Keratinocyte (primary cell): ENCODE measurements around the gene CNTNAP5. TPM values are rescaled to one million over a fixed set of nuclear protein-coding genes. Genes with fewer than 3 reads are reported as not detected.

Experiments used
- DNase-seq: peaks from one replicate; pipeline ENCODE4 v3.0.0-alpha.2; 2011; ENCODE audit warnings: low read depth, missing footprints, low spot score
- FAIRE-seq: peaks from 2 replicates; lab custom pipeline; 2011; peaks lifted over from hg19 to GRCh38; lab: Jason Lieb, UNC
- H2AFZ ChIP-seq: 2 replicates; pipeline ENCODE4 v1.6.0; 2012; ENCODE audit warnings: low read length, control low read depth, inconsistent platforms; ENCODE audit not compliant: control insufficient read depth
- H3K27ac ChIP-seq: 2 replicates; pipeline ENCODE4 v1.5.1; 2011; ENCODE audit warnings: low read length; ENCODE audit not compliant: control insufficient read depth, insufficient read depth
- H3K27me3 ChIP-seq: 3 replicates; pipeline ENCODE4 v1.6.0; 2011; ENCODE audit warnings: low read length; ENCODE audit not compliant: control insufficient read depth, insufficient read depth; ENCODE audit errors: extremely low read depth
- H3K36me3 ChIP-seq, 2 experiments: 2 replicates in 1 of 2; 3 replicates in 1 of 2; pipeline ENCODE4 v1.5.1; 2011; ENCODE audit warnings: low read length in 2 of 2, mild to moderate bottlenecking in 1 of 2; ENCODE audit not compliant: control insufficient read depth in 2 of 2, insufficient read depth in 2 of 2; ENCODE audit errors: extremely low read depth in 1 of 2
- H3K4me1 ChIP-seq: 3 replicates; pipeline ENCODE4 v1.5.1; 2011; ENCODE audit warnings: low read length; ENCODE audit not compliant: control insufficient read depth, insufficient read depth; ENCODE audit errors: extremely low read depth
- H3K4me2 ChIP-seq: 3 replicates; pipeline ENCODE4 v1.6.0; 2011; ENCODE audit warnings: low read depth, low read length; ENCODE audit not compliant: control insufficient read depth, insufficient read depth; ENCODE audit errors: extremely low read depth
- H3K4me3 ChIP-seq, 3 experiments: fragments of 200-600 bp in 1 of 3; sonication (generic) in 1 of 3; 2 replicates in 2 of 3; 3 replicates in 1 of 3; pipeline ENCODE4 v1.5.1; 2011 to 2016; ENCODE audit warnings: low read length in 3 of 3, mild to moderate bottlenecking in 3 of 3, control low read depth in 2 of 3, inconsistent platforms in 1 of 3, low read depth in 1 of 3, mixed read lengths in 1 of 3, mixed run types in 1 of 3, moderate library complexity in 1 of 3; ENCODE audit not compliant: control insufficient read depth in 2 of 3, insufficient read depth in 2 of 3; ENCODE audit errors: extremely low read depth in 1 of 3
- H3K79me2 ChIP-seq: 2 replicates; pipeline ENCODE4 v1.6.0; 2012; ENCODE audit warnings: low read length; ENCODE audit not compliant: control insufficient read depth, insufficient read depth
- H3K9ac ChIP-seq: 3 replicates; pipeline ENCODE4 v1.6.0; 2011; ENCODE audit warnings: low read length; ENCODE audit not compliant: control insufficient read depth, insufficient read depth; ENCODE audit errors: extremely low read depth
- H3K9me1 ChIP-seq: 3 replicates; pipeline ENCODE4 v1.6.0; 2011; ENCODE audit warnings: low read length; ENCODE audit not compliant: control insufficient read depth, insufficient read depth; ENCODE audit errors: extremely low read depth
- H3K9me3 ChIP-seq: 2 replicates; pipeline ENCODE4 v1.5.1; 2012; ENCODE audit warnings: low read depth, low read length; ENCODE audit not compliant: control insufficient read depth
- H4K20me1 ChIP-seq: 3 replicates; pipeline ENCODE4 v1.6.0; 2011; ENCODE audit warnings: low read length; ENCODE audit not compliant: control insufficient read depth, insufficient read depth; ENCODE audit errors: extremely low read depth
- EZH2 ChIP-seq: IDR thresholded peaks from one replicate; pipeline ENCODE4 v1.6.1; 2012; ENCODE audit warnings: inconsistent platforms, mild to moderate bottlenecking, low read length, moderate library complexity
- dilution Hi-C: fragments of 300-500 bp; cut with MboI; formaldehyde crosslinking; loops from one replicate; pipeline ENCODE4 v1.7.0; 2020; ENCODE audit warnings: low sequenced_read_pairs; ENCODE audit not compliant: extremely low pct_ligation_motif_present
- polyA plus RNA-seq, 5 experiments: library from polyadenylated mRNA; depleted of rRNA in 3 of 5; stranded (reverse) in 3 of 5; stranded (forward) in 1 of 5; unstranded in 1 of 5; fragments of >200 nt; gene quantifications; 1 replicate in 1 of 5; 2 replicates in 3 of 5; 3 replicates in 1 of 5; pipeline versions ENCODE4 v1.2.1 to v1.2.3, GENCODE V29; 2011 to 2012; ENCODE audit warnings: missing spikeins in 2 of 5, low read depth in 1 of 5, low replicate concordance in 1 of 5
- TF ChIP-seq, protein P1 (sequence below), 3 experiments: IDR thresholded peaks in 1 of 3; conservative IDR thresholded peaks in 1 of 3; optimal IDR thresholded peaks in 1 of 3; 2 replicates in 2 of 3; 3 replicates in 1 of 3; pipeline versions ENCODE3 to v1.5.1; 2011; ENCODE audit warnings: low read length in 3 of 3, mild to moderate bottlenecking in 3 of 3, moderate library complexity in 2 of 3, control low read depth in 1 of 3, inconsistent platforms in 1 of 3; ENCODE audit not compliant: insufficient read depth in 2 of 3; ENCODE audit errors: extremely low read depth in 1 of 3

CNTNAP5 gene
- polyA plus RNA-seq, 1 donor (not counting 4 experiments of a cell fraction or from before 2014, with no cell fraction given) = not detected

DNA sequence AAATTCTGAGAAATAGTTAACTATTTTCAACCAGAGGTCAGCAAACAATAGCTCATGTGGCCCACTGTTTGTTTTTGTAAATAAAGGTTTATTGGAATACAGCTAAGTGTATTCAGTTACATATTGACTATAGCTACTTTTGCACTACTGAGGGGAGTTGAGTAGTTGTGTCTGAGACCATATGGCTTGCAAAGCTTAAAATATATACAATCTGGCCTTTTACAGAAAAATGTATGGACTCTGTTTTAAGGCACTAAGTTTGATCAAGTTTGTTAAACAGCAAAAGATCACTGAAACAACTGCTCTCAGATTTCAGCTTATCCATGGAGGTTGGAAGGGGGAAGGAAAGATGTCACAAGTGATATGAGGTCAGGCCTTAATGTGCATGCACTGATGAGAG is 667.1 kb downstream of the CNTNAP5 start:
- Histone ChIP-seq H3K79me2 (no peaks in the 10 kb centered on the region), H3K36me3 (no peaks in the 10 kb centered on the region), H3K4me1 (no peaks in the 10 kb centered on the region), H3K4me2 (no peak overlapping the region), H2AFZ (no peak overlapping the region), H3K4me3 (no peak overlapping the region), H3K27me3 (no peaks in the 10 kb centered on the region), H3K27ac (no peak overlapping the region), H3K9me1 (no peaks in the 10 kb centered on the region), H3K9me3 (peaks cover 2% of the 10 kb centered on the region), H3K9ac (no peak overlapping the region), H4K20me1 (no peaks in the 10 kb centered on the region)
- no peak for FAIRE-seq
- TF ChIP-seq, protein P1, sequence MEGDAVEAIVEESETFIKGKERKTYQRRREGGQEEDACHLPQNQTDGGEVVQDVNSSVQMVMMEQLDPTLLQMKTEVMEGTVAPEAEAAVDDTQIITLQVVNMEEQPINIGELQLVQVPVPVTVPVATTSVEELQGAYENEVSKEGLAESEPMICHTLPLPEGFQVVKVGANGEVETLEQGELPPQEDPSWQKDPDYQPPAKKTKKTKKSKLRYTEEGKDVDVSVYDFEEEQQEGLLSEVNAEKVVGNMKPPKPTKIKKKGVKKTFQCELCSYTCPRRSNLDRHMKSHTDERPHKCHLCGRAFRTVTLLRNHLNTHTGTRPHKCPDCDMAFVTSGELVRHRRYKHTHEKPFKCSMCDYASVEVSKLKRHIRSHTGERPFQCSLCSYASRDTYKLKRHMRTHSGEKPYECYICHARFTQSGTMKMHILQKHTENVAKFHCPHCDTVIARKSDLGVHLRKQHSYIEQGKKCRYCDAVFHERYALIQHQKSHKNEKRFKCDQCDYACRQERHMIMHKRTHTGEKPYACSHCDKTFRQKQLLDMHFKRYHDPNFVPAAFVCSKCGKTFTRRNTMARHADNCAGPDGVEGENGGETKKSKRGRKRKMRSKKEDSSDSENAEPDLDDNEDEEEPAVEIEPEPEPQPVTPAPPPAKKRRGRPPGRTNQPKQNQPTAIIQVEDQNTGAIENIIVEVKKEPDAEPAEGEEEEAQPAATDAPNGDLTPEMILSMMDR (optimal IDR thresholded peaks at IDR 0.05 in 1 of 3, IDR thresholded peaks at IDR 0.05 in 1 of 3, conservative IDR thresholded peaks at IDR 0.05 in 1 of 3; ENCODE audit: extremely low read depth in 1 of 3, insufficient read depth in 2 of 3, low read length in 3 of 3) = no peak
- dilution Hi-C loops = no loop called here
- no peak for DNase-seq

DNA sequence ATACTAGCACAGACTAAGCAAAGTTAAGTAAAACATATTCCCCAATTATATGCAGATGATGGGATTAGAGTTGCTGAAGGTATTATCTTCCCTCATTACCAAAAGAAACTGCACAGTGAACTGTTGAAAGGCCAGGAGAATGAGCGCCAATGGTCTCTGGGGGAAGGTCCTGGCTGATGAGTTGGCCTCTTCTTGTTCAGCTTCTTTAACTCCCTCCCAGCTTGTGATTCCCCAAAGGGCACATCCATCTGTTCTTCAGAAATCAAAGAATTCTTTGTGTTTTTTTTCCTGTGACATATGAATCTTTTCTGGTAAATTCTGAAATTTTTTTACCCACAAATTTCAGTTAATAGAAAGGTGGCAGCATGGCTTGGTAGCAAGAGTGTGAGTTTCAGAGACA is 667.6 kb downstream of the CNTNAP5 start:
- no peak overlapping the region for H3K27ac ChIP-seq
- no peak overlapping the region for H2AFZ ChIP-seq
- H3K4me1 ChIP-seq = no peaks in the 10 kb centered on the region
- no peak overlapping the region for H3K9ac ChIP-seq
- dilution Hi-C loops = no loop called here
- DNase-seq (no peak), FAIRE-seq (no peak)
- H4K20me1 ChIP-seq = no peaks in the 10 kb centered on the region
- H3K4me2 ChIP-seq = no peak overlapping the region
- no peaks in the 10 kb centered on the region for H3K36me3 ChIP-seq
- H3K79me2 ChIP-seq = no peaks in the 10 kb centered on the region
- H3K9me1 ChIP-seq = no peaks in the 10 kb centered on the region
- H3K9me3 ChIP-seq = peaks cover 2% of the 10 kb centered on the region
- no peak for TF ChIP-seq EZH2
- TF ChIP-seq, protein P1 (optimal IDR thresholded peaks at IDR 0.05 in 1 of 3, IDR thresholded peaks at IDR 0.05 in 1 of 3, conservative IDR thresholded peaks at IDR 0.05 in 1 of 3; ENCODE audit: extremely low read depth in 1 of 3, insufficient read depth in 2 of 3, low read length in 3 of 3) = no peak
- no peak overlapping the region for H3K4me3 ChIP-seq
- H3K27me3 ChIP-seq = no peaks in the 10 kb centered on the region
